ENCODE data around the gene ANXA2. TPM values are rescaled to one million over a fixed set of nuclear protein-coding genes. Genes with fewer than 3 reads are reported as not detected.
"Not testable (repeated sequence)": the region's sequence is repeated elsewhere in the genome, so short reads cannot be mapped to it uniquely, and the experiment has no call there.

Gene ANXA2
- total RNA-seq, 1 donor from 2014 or later, result 2,658 TPM

DNA sequence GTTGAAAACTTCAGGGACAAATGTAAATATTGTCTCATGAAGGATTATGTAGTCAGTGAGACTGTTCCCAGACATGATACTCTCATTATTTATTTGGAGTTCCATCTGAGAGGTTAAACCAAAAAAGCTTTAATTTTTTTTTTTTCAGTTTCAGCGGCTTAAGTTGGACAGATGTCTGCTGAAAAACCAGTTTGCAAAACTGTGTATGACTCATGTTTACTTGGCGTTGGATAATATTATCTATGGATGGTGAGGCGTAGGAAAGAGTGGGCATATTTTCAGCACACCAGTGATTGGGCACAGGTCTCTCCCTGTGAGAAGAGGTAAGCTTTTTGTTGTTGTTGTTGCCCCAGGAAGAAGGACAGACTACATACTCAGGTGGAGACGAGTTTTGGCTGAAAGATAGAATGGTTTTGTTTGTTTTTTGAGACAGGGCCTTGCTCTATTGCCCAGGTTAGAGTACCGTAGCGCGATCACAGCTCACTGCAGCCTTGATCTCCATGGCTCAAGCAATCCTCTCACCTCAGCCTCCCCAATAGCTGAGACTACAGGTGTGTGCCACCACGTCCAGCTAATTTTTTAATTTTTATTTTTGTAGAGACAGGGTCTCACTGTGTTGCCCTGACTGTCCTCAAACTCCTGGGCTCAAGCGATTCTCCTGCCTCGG lies 16.4 kb upstream of the ANXA2 start:
- TF ChIP-seq, protein P1, sequence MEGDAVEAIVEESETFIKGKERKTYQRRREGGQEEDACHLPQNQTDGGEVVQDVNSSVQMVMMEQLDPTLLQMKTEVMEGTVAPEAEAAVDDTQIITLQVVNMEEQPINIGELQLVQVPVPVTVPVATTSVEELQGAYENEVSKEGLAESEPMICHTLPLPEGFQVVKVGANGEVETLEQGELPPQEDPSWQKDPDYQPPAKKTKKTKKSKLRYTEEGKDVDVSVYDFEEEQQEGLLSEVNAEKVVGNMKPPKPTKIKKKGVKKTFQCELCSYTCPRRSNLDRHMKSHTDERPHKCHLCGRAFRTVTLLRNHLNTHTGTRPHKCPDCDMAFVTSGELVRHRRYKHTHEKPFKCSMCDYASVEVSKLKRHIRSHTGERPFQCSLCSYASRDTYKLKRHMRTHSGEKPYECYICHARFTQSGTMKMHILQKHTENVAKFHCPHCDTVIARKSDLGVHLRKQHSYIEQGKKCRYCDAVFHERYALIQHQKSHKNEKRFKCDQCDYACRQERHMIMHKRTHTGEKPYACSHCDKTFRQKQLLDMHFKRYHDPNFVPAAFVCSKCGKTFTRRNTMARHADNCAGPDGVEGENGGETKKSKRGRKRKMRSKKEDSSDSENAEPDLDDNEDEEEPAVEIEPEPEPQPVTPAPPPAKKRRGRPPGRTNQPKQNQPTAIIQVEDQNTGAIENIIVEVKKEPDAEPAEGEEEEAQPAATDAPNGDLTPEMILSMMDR (IDR thresholded peaks at IDR 0.05; ENCODE audit: insufficient read depth, low read length, poor library complexity, severe bottlenecking), result no peak
- H3K27me3 ChIP-seq (ENCODE audit: control insufficient read depth, insufficient read depth, low read length), result no peaks in the 10 kb centered on the region
- DNase-seq (ENCODE audit: low read depth), result no peak
- H3K4me3 ChIP-seq (ENCODE audit: low read depth, low read length), result no peak overlapping the region
- H3K36me3 ChIP-seq (ENCODE audit: control insufficient read depth, insufficient read depth, low read length), result no peaks in the 10 kb centered on the region

DNA sequence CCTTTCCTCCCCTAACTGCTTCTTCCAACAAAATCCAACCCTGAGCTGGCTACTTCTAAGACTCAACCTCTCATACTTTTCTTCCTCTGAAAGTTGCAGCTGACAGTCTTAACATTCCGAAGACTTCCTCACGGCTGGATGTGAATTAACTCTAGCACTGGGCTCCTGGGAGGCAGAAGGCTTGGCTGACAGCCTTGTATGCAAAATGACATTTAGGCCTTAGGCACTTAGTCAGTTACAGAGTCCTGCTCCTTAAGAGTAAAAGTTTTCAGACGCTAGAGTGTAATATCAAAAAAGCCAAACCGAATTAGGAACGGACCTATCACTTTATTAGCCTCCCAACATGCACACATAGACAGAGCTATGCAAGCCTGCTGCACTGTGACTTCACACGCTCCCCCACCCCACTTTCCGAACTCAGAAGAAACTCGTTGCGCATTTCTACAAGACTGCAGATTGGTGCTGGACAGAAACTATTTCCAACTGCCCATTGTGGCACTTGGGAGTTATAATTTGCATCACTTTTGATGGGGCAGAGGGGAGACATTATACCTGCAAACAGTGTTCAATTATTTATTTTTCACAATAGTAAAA lies 15.5 kb upstream of the ANXA2 start:
- DNase-seq (ENCODE audit: low read depth), result no peak
- TF ChIP-seq, protein P1 (IDR thresholded peaks at IDR 0.05; ENCODE audit: insufficient read depth, low read length, poor library complexity, severe bottlenecking), result no peak
- H3K4me3 ChIP-seq (ENCODE audit: low read depth, low read length), result no peak overlapping the region
- no peaks in the 10 kb centered on the region for H3K36me3 ChIP-seq (ENCODE audit: control insufficient read depth, insufficient read depth, low read length)
- H3K27me3 ChIP-seq (ENCODE audit: control insufficient read depth, insufficient read depth, low read length), result no peaks in the 10 kb centered on the region

DNA sequence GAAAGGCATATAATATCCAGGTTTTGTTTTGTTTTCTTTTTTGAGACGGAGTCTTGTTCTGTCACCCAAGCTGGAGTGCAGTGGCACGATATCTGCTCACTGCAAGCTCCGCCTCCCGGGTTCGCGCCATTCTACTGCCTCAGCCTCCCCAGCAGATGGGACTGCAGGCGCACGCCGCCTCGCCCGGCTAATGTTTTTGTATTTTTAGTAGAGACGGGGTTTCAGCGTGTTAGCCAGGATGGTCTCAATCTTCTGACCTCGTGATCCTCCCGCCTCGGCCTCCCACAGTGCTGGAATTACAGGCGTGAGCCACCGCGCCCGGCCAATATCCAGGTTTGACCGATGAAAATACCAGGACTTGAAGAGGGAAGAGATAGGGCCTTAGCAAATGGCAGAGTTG lies 15.0 kb upstream of the ANXA2 start:
- not testable (repeated sequence) for H3K36me3 ChIP-seq (ENCODE audit: control insufficient read depth, insufficient read depth, low read length); H3K4me3 ChIP-seq (ENCODE audit: low read depth, low read length); H3K27me3 ChIP-seq (ENCODE audit: control insufficient read depth, insufficient read depth, low read length)

DNA sequence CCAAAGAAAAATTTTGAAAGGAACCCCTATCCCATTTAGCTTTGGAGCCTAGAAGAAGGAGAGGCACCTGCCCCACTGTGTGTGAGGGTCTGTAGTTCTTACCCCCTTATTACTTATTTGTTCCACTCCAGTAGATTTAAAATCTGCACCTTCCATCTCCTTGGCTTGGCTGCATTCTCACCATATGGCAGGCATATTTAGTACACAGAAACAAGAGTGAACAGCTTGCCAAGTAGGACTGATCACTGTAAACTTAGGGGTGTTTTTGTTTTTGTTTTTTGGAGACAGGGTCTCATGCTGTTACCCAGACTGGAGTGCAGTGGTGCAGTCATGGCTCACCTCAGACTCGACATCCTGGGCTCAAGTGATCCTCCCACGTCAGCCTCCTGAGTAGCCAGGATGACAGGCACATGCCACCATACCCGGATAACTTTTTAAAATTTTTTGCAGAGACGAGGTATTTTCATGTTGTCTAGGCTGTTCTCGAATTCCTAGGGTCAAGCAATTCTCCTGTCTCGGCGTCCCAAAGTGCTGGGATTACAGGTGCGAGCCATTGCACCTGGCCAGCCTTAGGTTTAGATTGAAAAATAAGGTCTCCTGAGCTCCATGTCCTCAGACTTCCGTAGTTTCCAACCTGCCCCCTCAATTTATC lies 14.1 kb upstream of the ANXA2 start:
- H3K36me3 ChIP-seq (ENCODE audit: control insufficient read depth, insufficient read depth, low read length), result no peaks in the 10 kb centered on the region
- H3K27me3 ChIP-seq (ENCODE audit: control insufficient read depth, insufficient read depth, low read length), result no peaks in the 10 kb centered on the region
- TF ChIP-seq, protein P1 (IDR thresholded peaks at IDR 0.05; ENCODE audit: insufficient read depth, low read length, poor library complexity, severe bottlenecking), result no peak
- DNase-seq (ENCODE audit: low read depth), result no peak
- H3K4me3 ChIP-seq (ENCODE audit: low read depth, low read length), result no peak overlapping the region

More for the DNA sequence above, 15.0 kb upstream of the ANXA2 start:
- DNase-seq (ENCODE audit: low read depth), result not testable (repeated sequence)

DNA sequence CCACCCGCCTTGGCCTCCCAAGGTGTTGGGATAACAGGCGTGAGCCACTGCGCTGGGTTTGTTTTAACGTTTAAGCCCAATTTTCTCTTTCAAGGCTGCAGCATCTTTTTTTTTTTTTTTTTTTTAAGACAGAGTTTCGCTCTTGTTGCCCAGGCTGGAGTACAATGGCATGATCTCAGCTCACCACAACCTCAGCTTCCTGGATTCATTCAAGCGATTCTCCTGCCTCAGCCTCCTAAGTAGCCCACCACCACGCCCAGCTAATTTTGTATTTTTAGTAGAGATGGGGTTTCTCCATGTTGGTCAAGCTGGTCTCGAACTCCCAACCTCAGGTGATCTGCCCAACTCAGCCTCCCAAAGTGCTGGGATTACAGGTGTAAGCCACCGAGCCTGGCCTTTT lies 12.6 kb upstream of the ANXA2 start:
- H3K36me3 ChIP-seq (ENCODE audit: control insufficient read depth, insufficient read depth, low read length); H3K27me3 ChIP-seq (ENCODE audit: control insufficient read depth, insufficient read depth, low read length); DNase-seq (ENCODE audit: low read depth); H3K4me3 ChIP-seq (ENCODE audit: low read depth, low read length): not testable (repeated sequence)

DNA sequence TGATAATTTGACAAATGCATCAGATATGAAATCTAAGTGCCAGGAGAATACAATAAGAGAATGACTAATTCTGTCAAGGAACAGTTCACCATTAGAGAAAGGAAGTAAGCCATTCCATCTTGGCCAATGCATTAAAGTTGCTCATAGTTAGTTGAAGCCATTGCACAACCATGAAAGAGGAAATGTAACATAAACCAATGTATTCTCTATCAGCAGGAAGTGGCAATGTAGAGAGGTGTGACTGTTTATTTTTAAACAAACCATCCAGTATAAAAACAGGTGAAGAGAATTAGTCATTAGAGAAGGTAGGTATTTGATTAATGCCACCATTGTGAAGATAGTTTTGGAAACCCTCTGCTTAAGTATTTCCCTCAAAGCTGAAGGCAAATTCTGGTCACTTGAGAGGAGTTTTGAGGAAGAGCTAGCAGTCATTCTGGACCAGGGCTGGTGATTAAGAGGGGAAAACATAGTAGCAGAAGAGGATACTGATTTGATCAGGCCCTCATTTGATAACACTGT lies 10.7 kb upstream of the ANXA2 start:
- Histone ChIP-seq H3K36me3 (ENCODE audit: control insufficient read depth, insufficient read depth, low read length) (no peaks in the 10 kb centered on the region), H3K4me3 (ENCODE audit: low read depth, low read length) (no peak overlapping the region), H3K27me3 (ENCODE audit: control insufficient read depth, insufficient read depth, low read length) (no peaks in the 10 kb centered on the region)
- DNase-seq (ENCODE audit: low read depth), result no peak
- TF ChIP-seq, protein P1 (IDR thresholded peaks at IDR 0.05; ENCODE audit: insufficient read depth, low read length, poor library complexity, severe bottlenecking), result no peak

Data from kidney epithelial cell (primary cell).